HS-27A (cell line): ENCODE results near the gene ZFAND2B.
"Not testable (repeated sequence)": the region's sequence is repeated elsewhere in the genome, so short reads cannot be mapped to it uniquely, and the experiment has no call there.

Experiments
- DNase-seq: peaks from one replicate; pipeline ENCODE4 v3.0.0-alpha.2; 2012; ENCODE audit warnings: low read depth, missing footprints

The ZFAND2B gene

GRCh38 chr2:219250049-219250781, 43.6 kb downstream of the ZFAND2B start:
- no peak for DNase-seq

GRCh38 chr2:219251656-219252055, 45.1 kb downstream of the ZFAND2B start:
- no peak for DNase-seq

- DNase-seq = no peak
Measured at GRCh38 chr2:219252084-219252483, 45.5 kb downstream of the ZFAND2B start.

- no peak for DNase-seq
Measured at GRCh38 chr2:219252570-219252899, 46.0 kb downstream of the ZFAND2B start.

- DNase-seq = no peak
Measured at GRCh38 chr2:219252900-219253752, 46.5 kb downstream of the ZFAND2B start, which contains the start of gene TUBA4B. Gene TUBA4B (plus strand): TSS chr2:219253243. CDS start chr2:219253408, 165 bp downstream.

GRCh38 chr2:219253753-219254589, 47.4 kb downstream of the ZFAND2B start, which contains the start of gene TUBA4A:
Gene TUBA4A (minus strand): TSS chr2:219253918. CDS start chr2:219253858, 60 bp downstream.
- DNase-seq = no peak

GRCh38 chr2:219254590-219255201, 48.1 kb downstream of the ZFAND2B start:
- DNase-seq = no peak

- DNase-seq = not testable (repeated sequence)
Measured at GRCh38 chr2:219258942-219259341, 52.4 kb downstream of the ZFAND2B start.
